Parathyroid adenoma (tissue), 2 donors: ENCODE results near the gene TM9SF3.

Source experiments
- H2AFZ ChIP-seq: fragments of 300-600 bp; sonication (generic); one replicate; pipeline ENCODE4 v1.7.0; 2017; ENCODE audit warnings: antibody characterized with exemption, mild to moderate bottlenecking
- H3K27ac ChIP-seq: fragments of 300-600 bp; sonication (generic); one replicate; pipeline ENCODE4 v1.7.0; 2017
- H3K27me3 ChIP-seq: fragments of 300-600 bp; sonication (generic); one replicate; pipeline ENCODE4 v1.7.0; 2017; ENCODE audit warnings: low read length; ENCODE audit not compliant: control insufficient read depth, insufficient read depth
- H3K36me3 ChIP-seq: fragments of 300-600 bp; sonication (generic); one replicate; pipeline ENCODE4 v1.7.0; 2017; ENCODE audit warnings: low read length; ENCODE audit not compliant: control insufficient read depth, insufficient read depth
- H3K4me1 ChIP-seq: fragments of 300-600 bp; sonication (generic); one replicate; pipeline ENCODE4 v1.7.0; 2017; ENCODE audit warnings: control low read depth
- H3K4me2 ChIP-seq: fragments of 300-600 bp; sonication (generic); one replicate; pipeline ENCODE4 v1.7.0; 2017; ENCODE audit warnings: low read length
- H3K4me3 ChIP-seq: fragments of 300-600 bp; sonication (generic); one replicate; pipeline ENCODE4 v1.7.0; 2017; ENCODE audit warnings: low read depth, low read length
- H3K79me2 ChIP-seq: fragments of 300-600 bp; sonication (generic); one replicate; pipeline ENCODE4 v1.7.0; 2017; ENCODE audit warnings: control low read depth
- H3K9ac ChIP-seq: fragments of 300-600 bp; sonication (generic); one replicate; pipeline ENCODE4 v1.7.0; 2017; ENCODE audit warnings: mild to moderate bottlenecking
- H3K9me3 ChIP-seq: fragments of 300-600 bp; sonication (generic); one replicate; pipeline ENCODE4 v1.7.0; 2017; ENCODE audit warnings: low read length; ENCODE audit not compliant: control insufficient read depth
- TF ChIP-seq, protein P1 (sequence below): fragments of 300-600 bp; sonication (generic); IDR thresholded peaks from one replicate; pipeline ENCODE4 v1.7.0; 2017; ENCODE audit warnings: antibody characterized with exemption, mild to moderate bottlenecking
- donor health status: primary hyperparathyroidism.

TM9SF3 gene

DNA sequence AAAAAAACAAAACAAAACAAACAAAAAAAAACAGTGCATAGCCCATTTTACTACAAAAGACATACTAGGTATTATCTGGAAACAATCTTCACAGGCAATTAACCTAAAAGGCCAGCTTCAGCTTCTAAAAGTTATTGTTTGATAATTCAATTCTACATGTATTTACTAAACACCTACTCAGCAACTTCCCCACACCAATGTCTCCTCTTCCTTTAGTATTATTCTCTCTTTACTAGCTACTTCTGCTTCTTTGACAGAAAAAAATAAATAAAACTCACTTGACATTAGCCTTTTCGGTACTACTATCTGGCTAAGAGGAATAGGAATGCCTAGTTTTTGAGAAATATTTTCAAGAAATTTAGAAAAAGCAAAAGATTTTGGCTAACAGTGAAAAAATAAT, 2.8 kb downstream of the TM9SF3 start:
- Histone ChIP-seq H3K79me2 (peaks cover 47% of the 10 kb centered on the region), H3K9ac (no peak overlapping the region), H3K27ac (no peak overlapping the region), H3K4me3 (no peak overlapping the region), H3K27me3 (no peaks in the 10 kb centered on the region), H3K36me3 (no peaks in the 10 kb centered on the region), H3K4me1 (peaks cover 14% of the 10 kb centered on the region), H3K4me2 (no peak overlapping the region), H3K9me3 (no peaks in the 10 kb centered on the region), H2AFZ (no peak overlapping the region)
- TF ChIP-seq, protein P1, sequence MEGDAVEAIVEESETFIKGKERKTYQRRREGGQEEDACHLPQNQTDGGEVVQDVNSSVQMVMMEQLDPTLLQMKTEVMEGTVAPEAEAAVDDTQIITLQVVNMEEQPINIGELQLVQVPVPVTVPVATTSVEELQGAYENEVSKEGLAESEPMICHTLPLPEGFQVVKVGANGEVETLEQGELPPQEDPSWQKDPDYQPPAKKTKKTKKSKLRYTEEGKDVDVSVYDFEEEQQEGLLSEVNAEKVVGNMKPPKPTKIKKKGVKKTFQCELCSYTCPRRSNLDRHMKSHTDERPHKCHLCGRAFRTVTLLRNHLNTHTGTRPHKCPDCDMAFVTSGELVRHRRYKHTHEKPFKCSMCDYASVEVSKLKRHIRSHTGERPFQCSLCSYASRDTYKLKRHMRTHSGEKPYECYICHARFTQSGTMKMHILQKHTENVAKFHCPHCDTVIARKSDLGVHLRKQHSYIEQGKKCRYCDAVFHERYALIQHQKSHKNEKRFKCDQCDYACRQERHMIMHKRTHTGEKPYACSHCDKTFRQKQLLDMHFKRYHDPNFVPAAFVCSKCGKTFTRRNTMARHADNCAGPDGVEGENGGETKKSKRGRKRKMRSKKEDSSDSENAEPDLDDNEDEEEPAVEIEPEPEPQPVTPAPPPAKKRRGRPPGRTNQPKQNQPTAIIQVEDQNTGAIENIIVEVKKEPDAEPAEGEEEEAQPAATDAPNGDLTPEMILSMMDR: no peak

DNA sequence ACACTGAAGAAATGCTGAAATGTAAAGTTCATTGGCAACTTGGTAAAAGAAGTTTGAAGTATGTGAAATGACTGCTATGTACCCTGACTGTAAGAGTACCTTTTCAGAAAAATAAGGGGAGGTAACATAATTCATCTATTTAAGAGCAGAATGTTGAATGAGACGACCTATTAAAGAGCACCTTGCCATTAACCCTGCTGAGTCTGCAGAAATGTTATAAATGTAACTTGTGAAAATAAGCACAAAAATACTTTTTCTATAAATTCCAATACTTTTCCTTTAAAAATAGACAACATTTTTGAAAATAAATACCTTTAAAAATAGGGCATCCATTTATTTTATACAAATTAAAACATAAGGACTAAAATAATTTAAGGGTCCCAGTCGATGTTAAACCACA, 7.7 kb downstream of the TM9SF3 start:
- Histone ChIP-seq H3K27ac (no peak overlapping the region), H3K27me3 (no peaks in the 10 kb centered on the region), H2AFZ (no peak overlapping the region), H3K4me1 (peaks cover 2% of the 10 kb centered on the region), H3K36me3 (no peaks in the 10 kb centered on the region), H3K9me3 (no peaks in the 10 kb centered on the region), H3K4me2 (no peak overlapping the region), H3K9ac (no peak overlapping the region), H3K79me2 (peaks cover 44% of the 10 kb centered on the region), H3K4me3 (no peak overlapping the region)
- TF ChIP-seq, protein P1: no peak

DNA sequence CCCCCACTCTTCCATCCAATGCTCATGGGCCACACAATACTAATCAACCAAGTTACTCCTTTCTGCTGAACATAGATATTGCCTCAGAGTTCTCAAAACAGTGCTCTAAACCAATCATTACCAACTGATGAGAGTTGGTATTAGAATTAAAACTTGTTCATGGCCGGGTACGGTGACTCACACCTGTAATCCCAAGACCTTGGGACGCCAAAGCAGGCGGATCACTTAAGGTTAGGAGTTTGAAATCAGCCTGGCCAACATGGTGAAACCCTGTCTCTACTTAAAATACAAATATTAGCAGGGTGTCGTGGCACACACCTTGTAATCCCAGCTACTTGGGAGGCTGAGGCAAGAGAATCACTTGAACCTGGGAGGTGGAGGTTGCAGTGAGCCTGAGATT, 8.2 kb downstream of the TM9SF3 start:
- H3K4me1 ChIP-seq: peaks cover 2% of the 10 kb centered on the region
- TF ChIP-seq, protein P1: no peak

DNA sequence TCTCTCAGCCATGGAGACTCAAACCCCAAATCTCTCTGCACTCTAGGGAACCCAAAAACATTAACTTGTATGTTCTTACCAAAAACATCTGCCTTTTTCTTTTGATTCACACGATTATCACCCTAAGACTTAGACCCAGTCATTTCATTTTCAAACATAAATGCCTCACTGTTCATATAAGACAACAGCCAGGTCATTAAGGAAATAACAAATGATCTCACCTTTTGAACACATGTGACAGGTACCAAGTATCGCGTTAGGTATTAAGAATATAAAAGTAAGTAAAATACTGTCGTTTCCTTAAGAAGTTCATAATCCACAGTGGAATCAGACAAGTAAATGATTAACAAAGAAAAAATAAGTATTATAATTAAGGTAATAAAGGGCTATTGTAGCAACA, 8.8 kb downstream of the TM9SF3 start:
- peaks cover 44% of the 10 kb centered on the region for H3K79me2 ChIP-seq
- H3K36me3 ChIP-seq: no peaks in the 10 kb centered on the region
- TF ChIP-seq, protein P1: no peak
- no peak overlapping the region for H3K4me2 ChIP-seq
- H3K9ac ChIP-seq: no peak overlapping the region
- no peak overlapping the region for H3K4me3 ChIP-seq
- H3K9me3 ChIP-seq: no peaks in the 10 kb centered on the region
- no peak overlapping the region for H3K27ac ChIP-seq
- peaks cover 2% of the 10 kb centered on the region for H3K4me1 ChIP-seq
- H2AFZ ChIP-seq: no peak overlapping the region
- no peaks in the 10 kb centered on the region for H3K27me3 ChIP-seq

More for the DNA sequence above, 8.2 kb downstream of the TM9SF3 start:
- H2AFZ ChIP-seq: no peak overlapping the region
- H3K4me3 ChIP-seq: no peak overlapping the region
- H3K9me3 ChIP-seq: no peaks in the 10 kb centered on the region
- H3K79me2 ChIP-seq: peaks cover 44% of the 10 kb centered on the region
- no peak overlapping the region for H3K4me2 ChIP-seq
- H3K36me3 ChIP-seq: no peaks in the 10 kb centered on the region
- no peak overlapping the region for H3K9ac ChIP-seq
- no peak overlapping the region for H3K27ac ChIP-seq
- no peaks in the 10 kb centered on the region for H3K27me3 ChIP-seq

DNA sequence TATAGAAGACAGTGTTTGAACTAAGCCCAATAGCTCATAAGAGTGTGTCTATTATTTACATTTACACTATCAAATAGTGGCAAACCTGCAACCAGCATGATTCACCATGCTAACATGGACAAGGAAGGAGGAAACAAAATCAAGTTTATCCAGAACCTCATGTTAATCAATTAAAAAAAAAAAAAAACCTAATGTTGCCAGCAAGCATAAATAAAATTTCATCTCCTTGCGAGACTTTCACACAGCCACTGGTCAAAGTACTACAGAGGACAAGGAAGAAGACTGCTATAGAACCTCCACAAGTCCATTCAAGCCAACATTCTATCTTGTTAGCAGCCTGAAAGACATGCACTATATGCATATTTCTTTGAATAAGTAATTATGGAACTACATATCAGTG, 9.7 kb downstream of the TM9SF3 start:
- H3K4me1 ChIP-seq: peaks cover 1% of the 10 kb centered on the region
- H3K27ac ChIP-seq: no peak overlapping the region
- TF ChIP-seq, protein P1: no peak

More for the DNA sequence above, 9.7 kb downstream of the TM9SF3 start:
- Histone ChIP-seq H3K9ac (no peak overlapping the region), H3K79me2 (peaks cover 42% of the 10 kb centered on the region), H3K36me3 (no peaks in the 10 kb centered on the region), H3K9me3 (no peaks in the 10 kb centered on the region), H3K4me3 (no peak overlapping the region), H2AFZ (no peak overlapping the region), H3K4me2 (no peak overlapping the region), H3K27me3 (no peaks in the 10 kb centered on the region)
